GM12873 (cell line): ENCODE data around the gene ZKSCAN2.

Experiments
- CTCF ChIP-seq: IDR thresholded peaks from 2 replicates; pipeline ENCODE4 v1.5.1; 2012; ENCODE audit warnings: low read depth, mild to moderate bottlenecking, moderate library complexity, low read length, control low read depth; ENCODE audit not compliant: insufficient read depth; ENCODE audit errors: missing control alignments

Gene ZKSCAN2

GRCh38 chr16:25222959-25223358, 34.7 kb downstream of the ZKSCAN2 start:
- no peak for TF ChIP-seq CTCF

- TF ChIP-seq CTCF, result no peak
Observed at GRCh38 chr16:25219070-25219737, 38.4 kb downstream of the ZKSCAN2 start.

GRCh38 chr16:25217921-25218320, 39.7 kb downstream of the ZKSCAN2 start:
- TF ChIP-seq CTCF, result no peak

- TF ChIP-seq CTCF, result no peak
Observed at GRCh38 chr16:25217112-25217511, 40.5 kb downstream of the ZKSCAN2 start.

GRCh38 chr16:25213709-25214397, 43.8 kb downstream of the ZKSCAN2 start:
- no peak for TF ChIP-seq CTCF

GRCh38 chr16:25212636-25213035, 45.0 kb downstream of the ZKSCAN2 start:
- no peak for TF ChIP-seq CTCF

GRCh38 chr16:25210758-25211157, 46.9 kb downstream of the ZKSCAN2 start:
- TF ChIP-seq CTCF, result no peak
